Glutamatergic neuron (in vitro differentiated cells): ENCODE measurements around the gene PRF1. TPM values are rescaled to one million over a fixed set of nuclear protein-coding genes. Genes with fewer than 3 reads are reported as not detected.
"Not testable (repeated sequence)": the region's sequence is repeated elsewhere in the genome, so short reads cannot be mapped to it uniquely, and the experiment has no call there.

ENCODE experiments used
- DNase-seq: peaks from one replicate; pipeline ENCODE4 v3.0.0; 2022
- H3K27ac Mint-ChIP-seq: one replicate; pipeline ENCODE4 v1.8.0; 2020; ENCODE audit warnings: mild to moderate bottlenecking, mixed read lengths, inconsistent platforms; ENCODE audit not compliant: unreplicated experiment
- H3K27me3 Mint-ChIP-seq: one replicate; pipeline ENCODE4 v1.8.0; 2020; ENCODE audit warnings: mild to moderate bottlenecking, moderate library complexity, mixed read lengths, inconsistent platforms; ENCODE audit not compliant: unreplicated experiment
- H3K36me3 Mint-ChIP-seq: one replicate; pipeline ENCODE4 v1.8.0; 2020; ENCODE audit warnings: mild to moderate bottlenecking, mixed read lengths, inconsistent platforms; ENCODE audit not compliant: unreplicated experiment
- H3K4me1 Mint-ChIP-seq: one replicate; pipeline ENCODE4 v1.8.0; 2020; ENCODE audit warnings: mild to moderate bottlenecking, low read depth, mixed read lengths, inconsistent platforms; ENCODE audit not compliant: unreplicated experiment
- H3K4me3 Mint-ChIP-seq: one replicate; pipeline ENCODE4 v1.8.0; 2020; ENCODE audit warnings: mild to moderate bottlenecking, mixed read lengths, inconsistent platforms; ENCODE audit not compliant: unreplicated experiment
- H3K9me3 Mint-ChIP-seq: one replicate; pipeline ENCODE4 v1.8.0; 2020; ENCODE audit warnings: mild to moderate bottlenecking, moderate library complexity, mixed read lengths, inconsistent platforms; ENCODE audit not compliant: unreplicated experiment
- CTCF ChIP-seq: fragments of 200-600 bp; sonication (generic); IDR thresholded peaks from one replicate; pipeline ENCODE4 v1.5.0; 2021; ENCODE audit not compliant: partially characterized antibody, unreplicated experiment
- total RNA-seq: library from RNA; stranded (reverse); fragmentation: NEBNext Ultra II Directional; extraction: Animal tissue kit (Norgen Biotek cat#: 25700); gene quantifications from one replicate; pipeline ENCODE4 v1.2.1, GENCODE V29; 2021; ENCODE audit not compliant: unreplicated experiment

PRF1 gene
- total RNA-seq, 1 donor from 2014 or later: 2.6 TPM

- Mint-ChIP-seq H3K9me3 (peaks cover 5% of the 10 kb centered on the region), H3K4me1 (peaks cover 2% of the 10 kb centered on the region), H3K27me3 (peaks cover 9% of the 10 kb centered on the region), H3K27ac (no peak overlapping the region), H3K36me3 (peaks cover 28% of the 10 kb centered on the region), H3K4me3 (no peak overlapping the region)
- no peak for DNase-seq
- no peak for TF ChIP-seq CTCF
Measured at GRCh38 chr10:70648427-70648826, 45.9 kb upstream of the PRF1 start.

- Mint-ChIP-seq H3K4me3 (no peak overlapping the region), H3K9me3 (peaks cover 5% of the 10 kb centered on the region), H3K27me3 (peaks cover 9% of the 10 kb centered on the region), H3K36me3 (peaks cover 28% of the 10 kb centered on the region), H3K27ac (no peak overlapping the region), H3K4me1 (no peaks in the 10 kb centered on the region)
- TF ChIP-seq CTCF: no peak
- no peak for DNase-seq
Measured at GRCh38 chr10:70647086-70647485, 44.5 kb upstream of the PRF1 start.

- DNase-seq, H3K4me1 Mint-ChIP-seq, H3K4me3 Mint-ChIP-seq, H3K9me3 Mint-ChIP-seq, H3K27me3 Mint-ChIP-seq, H3K27ac Mint-ChIP-seq: not testable (repeated sequence)
- H3K36me3 Mint-ChIP-seq: peaks cover 21% of the 10 kb centered on the region
Measured at GRCh38 chr10:70644959-70645358, 42.4 kb upstream of the PRF1 start.

GRCh38 chr10:70643272-70643671 lies 40.7 kb upstream of the PRF1 start:
- not testable (repeated sequence) for H3K4me3 Mint-ChIP-seq, H3K27ac Mint-ChIP-seq, DNase-seq, H3K27me3 Mint-ChIP-seq, H3K4me1 Mint-ChIP-seq, H3K9me3 Mint-ChIP-seq
- H3K36me3 Mint-ChIP-seq: peaks cover 14% of the 10 kb centered on the region

GRCh38 chr10:70639640-70640383 lies 37.3 kb upstream of the PRF1 start:
- H3K4me1 Mint-ChIP-seq, H3K36me3 Mint-ChIP-seq, H3K4me3 Mint-ChIP-seq, H3K9me3 Mint-ChIP-seq, H3K27me3 Mint-ChIP-seq, H3K27ac Mint-ChIP-seq, DNase-seq: not testable (repeated sequence)

GRCh38 chr10:70634515-70634914 lies 32.0 kb upstream of the PRF1 start:
- H3K36me3 Mint-ChIP-seq, DNase-seq, H3K4me3 Mint-ChIP-seq: not testable (repeated sequence)

GRCh38 chr10:70634011-70634410 lies 31.5 kb upstream of the PRF1 start:
- peak overlapping the region; percentile 86 for H3K27ac Mint-ChIP-seq
- peaks cover 9% of the 10 kb centered on the region for H3K9me3 Mint-ChIP-seq
- peak; percentile 20 for DNase-seq
- peaks cover 8% of the 10 kb centered on the region for H3K36me3 Mint-ChIP-seq
- H3K4me1 Mint-ChIP-seq: peaks cover 19% of the 10 kb centered on the region
- H3K4me3 Mint-ChIP-seq: no peak overlapping the region
- peaks cover 3% of the 10 kb centered on the region for H3K27me3 Mint-ChIP-seq
- TF ChIP-seq CTCF: no peak

More at GRCh38 chr10:70634515-70634914, 32.0 kb upstream of the PRF1 start:
- not testable (repeated sequence) for H3K27me3 Mint-ChIP-seq, H3K27ac Mint-ChIP-seq, H3K9me3 Mint-ChIP-seq
- H3K4me1 Mint-ChIP-seq: peaks cover 19% of the 10 kb centered on the region

GRCh38 chr10:70631735-70632134 lies 29.2 kb upstream of the PRF1 start:
- Mint-ChIP-seq H3K27ac (peak overlapping the region; percentile 96), H3K36me3 (peaks cover 14% of the 10 kb centered on the region)

More at GRCh38 chr10:70631735-70632134, 29.2 kb upstream of the PRF1 start:
- H3K4me3 Mint-ChIP-seq, DNase-seq, H3K27me3 Mint-ChIP-seq, H3K9me3 Mint-ChIP-seq: not testable (repeated sequence)
- peaks cover 19% of the 10 kb centered on the region for H3K4me1 Mint-ChIP-seq
